ENCODE results near the gene CST8. TPM values are rescaled to one million over a fixed set of nuclear protein-coding genes. Genes with fewer than 3 reads are reported as not detected.
"Not testable (repeated sequence)": the region's sequence is repeated elsewhere in the genome, so short reads cannot be mapped to it uniquely, and the experiment has no call there.

The CST8 gene
- total RNA-seq, 1 donor from 2014 or later, result not detected

- ATAC-seq (no peak), DNase-seq (no peak)
- no peaks in the 10 kb centered on the region for H3K36me3 ChIP-seq
- no peak for TF ChIP-seq CTCF (IDR thresholded peaks at IDR 0.05)
- no peak overlapping the region for H3K4me3 ChIP-seq
- no peaks in the 10 kb centered on the region for H3K9me3 ChIP-seq
- H3K4me1 ChIP-seq, result no peaks in the 10 kb centered on the region
- H3K27ac ChIP-seq, result no peak overlapping the region
- intact Hi-C loops (cut with DNase I), result no loop called here
- H3K27me3 ChIP-seq, result no peaks in the 10 kb centered on the region
These were observed 31.3 kb upstream of the CST8 start for GRCh38 chr20:23459461-23460150.

GRCh38 chr20:23461180-23461579 lies 29.7 kb upstream of the CST8 start:
- ATAC-seq (no peak), DNase-seq (no peak)
- H3K4me3 ChIP-seq, result no peak overlapping the region
- no peak overlapping the region for H3K27ac ChIP-seq
- intact Hi-C loops (cut with DNase I), result no loop called here
- no peaks in the 10 kb centered on the region for H3K27me3 ChIP-seq
- no peaks in the 10 kb centered on the region for H3K4me1 ChIP-seq
- no peaks in the 10 kb centered on the region for H3K36me3 ChIP-seq
- no peaks in the 10 kb centered on the region for H3K9me3 ChIP-seq
- TF ChIP-seq CTCF (IDR thresholded peaks at IDR 0.05), result no peak

GRCh38 chr20:23466961-23467360 lies 24.0 kb upstream of the CST8 start:
- H3K27ac ChIP-seq; H3K27me3 ChIP-seq; H3K36me3 ChIP-seq; ATAC-seq; H3K4me1 ChIP-seq; H3K4me3 ChIP-seq; DNase-seq; intact Hi-C loops (cut with DNase I): not testable (repeated sequence)
- peaks cover 12% of the 10 kb centered on the region for H3K9me3 ChIP-seq

GRCh38 chr20:23472306-23472705 lies 18.6 kb upstream of the CST8 start:
- H3K4me1 ChIP-seq; H3K36me3 ChIP-seq; H3K27ac ChIP-seq; DNase-seq; H3K4me3 ChIP-seq; intact Hi-C loops (cut with DNase I); H3K9me3 ChIP-seq; H3K27me3 ChIP-seq; ATAC-seq: not testable (repeated sequence)

- ATAC-seq; H3K4me3 ChIP-seq; DNase-seq; H3K27ac ChIP-seq; intact Hi-C loops (cut with DNase I); H3K4me1 ChIP-seq; H3K36me3 ChIP-seq; H3K9me3 ChIP-seq; H3K27me3 ChIP-seq: not testable (repeated sequence)
These were observed 17.6 kb upstream of the CST8 start for GRCh38 chr20:23473293-23473692.

GRCh38 chr20:23475395-23475794 lies 15.5 kb upstream of the CST8 start:
- H3K9me3 ChIP-seq, result no peaks in the 10 kb centered on the region
- H3K27me3 ChIP-seq, result no peaks in the 10 kb centered on the region
- no peak for TF ChIP-seq CTCF (IDR thresholded peaks at IDR 0.05)
- H3K27ac ChIP-seq, result no peak overlapping the region
- intact Hi-C loops (cut with DNase I), result no loop called here
- H3K4me3 ChIP-seq, result no peak overlapping the region
- H3K4me1 ChIP-seq, result no peaks in the 10 kb centered on the region
- H3K36me3 ChIP-seq, result no peaks in the 10 kb centered on the region
- ATAC-seq (peak; percentile 35), DNase-seq (no peak)

GRCh38 chr20:23476015-23476754 lies 14.7 kb upstream of the CST8 start:
- no peaks in the 10 kb centered on the region for H3K9me3 ChIP-seq
- no peak for TF ChIP-seq CTCF (IDR thresholded peaks at IDR 0.05)
- H3K4me1 ChIP-seq, result no peaks in the 10 kb centered on the region
- DNase-seq (no peak), ATAC-seq (peak; percentile 22)
- no peak overlapping the region for H3K4me3 ChIP-seq
- H3K36me3 ChIP-seq, result no peaks in the 10 kb centered on the region
- no peaks in the 10 kb centered on the region for H3K27me3 ChIP-seq
- no peak overlapping the region for H3K27ac ChIP-seq
- intact Hi-C loops (cut with DNase I), result no loop called here
